Body of pancreas (tissue), 4 donors: ENCODE data around the gene GSE1.

Source experiments
- CTCF ChIP-seq, 7 experiments: fragments of 450-650 bp in 4 of 7; fragments of 200-600 bp in 3 of 7; sonication (generic) in 3 of 7; IDR thresholded peaks; one replicate each; pipeline ENCODE4 v1.5.1; 2016 to 2019; ENCODE audit warnings: antibody characterized with exemption in 7 of 7
- POLR2A ChIP-seq, 3 donors: fragments of 450-650 bp; IDR thresholded peaks; one replicate each; pipeline ENCODE4 v1.6.1; 2016; ENCODE audit warnings: antibody characterized with exemption in 3 of 3, mild to moderate bottlenecking in 2 of 3

DNA sequence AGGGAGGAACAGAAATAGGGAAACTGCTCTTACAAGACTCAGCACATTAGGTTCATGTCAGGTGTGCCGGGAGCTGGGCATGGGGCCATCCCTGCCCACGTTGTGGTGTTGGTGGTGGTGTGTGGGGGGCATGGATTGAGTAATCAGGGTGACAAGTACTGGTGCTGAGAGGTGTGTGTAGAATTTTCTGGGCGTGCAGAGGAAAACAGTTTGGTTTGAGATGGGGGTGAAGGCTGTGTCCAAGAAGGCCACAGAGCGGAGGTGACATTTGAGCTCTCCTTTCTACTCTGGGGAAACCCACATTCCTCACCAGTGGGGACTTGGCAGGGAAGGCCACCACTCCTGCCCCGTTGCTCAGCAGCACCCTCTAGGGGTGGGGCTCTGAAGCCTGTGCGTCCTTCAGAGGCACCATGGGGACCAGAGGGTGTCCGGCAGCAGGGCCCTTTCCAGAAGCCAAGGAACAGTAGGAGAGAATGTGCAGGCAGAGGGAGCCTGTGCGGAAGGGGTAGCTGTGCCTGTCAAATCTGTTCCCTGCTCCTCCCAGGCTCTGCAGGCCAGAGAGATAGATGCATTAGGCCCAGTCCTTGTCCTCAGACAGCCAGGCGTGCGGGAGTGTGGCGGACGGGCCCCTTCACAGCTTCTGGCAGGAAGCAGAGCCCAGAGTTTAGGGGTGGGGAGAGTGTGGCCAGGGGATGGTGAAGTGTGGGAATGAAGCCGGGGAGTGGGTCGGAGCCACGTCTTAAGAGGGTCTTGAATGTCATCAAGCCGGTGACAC, 48.7 kb upstream of the GSE1 start:
- peak in 6 of 7 experiments; percentile 20 to 61 (median 40) for TF ChIP-seq CTCF (IDR thresholded peaks at IDR 0.05)
- no peak for TF ChIP-seq POLR2A (IDR thresholded peaks at IDR 0.05)
